Uterus (tissue), 4 donors: ENCODE measurements around the gene TMEM204. TPM values are rescaled to one million over a fixed set of nuclear protein-coding genes. Genes with fewer than 3 reads are reported as not detected.

Experiments
- DNase-seq, 2 donors: peaks; one replicate each; pipeline ENCODE4 v3.0.0-alpha.2; 2019 to 2020
- H3K27ac ChIP-seq, 2 donors: fragments of 200-600 bp; sonication (generic); 1 replicate in 1 of 2; 2 replicates in 1 of 2; pipeline ENCODE4 v1.5.1; 2016 to 2018
- H3K27me3 ChIP-seq, 2 donors: fragments of 200-600 bp; sonication (generic); one replicate each; pipeline ENCODE4 v1.5.1; 2018 to 2019; ENCODE audit warnings: control low read depth in 1 of 2
- H3K36me3 ChIP-seq, 2 donors: fragments of 200-600 bp; sonication (generic); one replicate each; pipeline ENCODE4 v1.5.1; 2019; ENCODE audit warnings: control low read depth in 1 of 2
- H3K4me1 ChIP-seq, 2 donors: fragments of 200-600 bp; sonication (generic); one replicate each; pipeline ENCODE4 v1.5.1; 2018 to 2019; ENCODE audit warnings: control low read depth in 1 of 2
- H3K4me3 ChIP-seq, 2 donors: fragments of 200-600 bp; sonication (generic); 1 replicate in 1 of 2; 2 replicates in 1 of 2; pipeline ENCODE4 v1.5.1; 2018 to 2019; ENCODE audit warnings: mild to moderate bottlenecking in 1 of 2
- H3K9me3 ChIP-seq, 2 donors: fragments of 200-600 bp; sonication (generic); one replicate each; pipeline ENCODE4 v1.5.1; 2019; ENCODE audit warnings: control low read depth in 1 of 2
- CTCF ChIP-seq, 4 experiments: fragments of 200-600 bp in 2 of 4; fragments of 450-650 bp in 2 of 4; sonication (generic) in 2 of 4; IDR thresholded peaks; one replicate each; pipeline ENCODE4 v1.5.1; 2016 to 2019; ENCODE audit warnings: antibody characterized with exemption in 4 of 4, mild to moderate bottlenecking in 2 of 4, moderate library complexity in 1 of 4
- POLR2A ChIP-seq, 2 donors: fragments of 450-650 bp; IDR thresholded peaks; one replicate each; pipeline ENCODE4 v1.6.1; 2016; ENCODE audit warnings: antibody characterized with exemption in 2 of 2, mild to moderate bottlenecking in 1 of 2, moderate library complexity in 1 of 2
- intact Hi-C: fragments of 100-400 bp; cut with DNase I; formaldehyde crosslinking; loops from one replicate; pipeline ENCODE4 v1.15.1; 2023; ENCODE audit warnings: low total_unique reads
- total RNA-seq, 4 donors: library from RNA; depleted of rRNA in 3 of 4; stranded (reverse); fragments of >200 nt in 3 of 4; gene quantifications; one replicate each; pipeline versions ENCODE4 v1.1.0 to v1.2.4, GENCODE V29; 2014 to 2023
- donor health status: DM: yes; HTN: yes; CAD: no.

Gene TMEM204
- total RNA-seq, 4 donors from 2014 or later, result 24.8 to 45.3 (median 39.3) TPM

- no peaks in the 10 kb centered on the region for H3K36me3 ChIP-seq
- H3K27ac ChIP-seq, result no peak overlapping the region
- TF ChIP-seq POLR2A (IDR thresholded peaks at IDR 0.05) (no peak), CTCF (IDR thresholded peaks at IDR 0.05) (no peak)
- no peaks in the 10 kb centered on the region for H3K4me1 ChIP-seq
- no peak for DNase-seq
- H3K9me3 ChIP-seq, result no peaks in the 10 kb centered on the region
- no peak overlapping the region for H3K4me3 ChIP-seq
- H3K27me3 ChIP-seq, result no peaks in the 10 kb centered on the region
- intact Hi-C loops, result no loop called here
These were observed 42.1 kb downstream of the TMEM204 start for GRCh38 chr16:1575578-1575977.

- Histone ChIP-seq H3K4me1 (no peaks in the 10 kb centered on the region), H3K27ac (no peak overlapping the region), H3K36me3 (no peaks in the 10 kb centered on the region), H3K9me3 (no peaks in the 10 kb centered on the region), H3K4me3 (no peak overlapping the region), H3K27me3 (no peaks in the 10 kb centered on the region)
- DNase-seq, result no peak
- intact Hi-C loops, result no loop called here
- TF ChIP-seq POLR2A (IDR thresholded peaks at IDR 0.05) (no peak), CTCF (IDR thresholded peaks at IDR 0.05) (no peak)
These were observed 45.7 kb downstream of the TMEM204 start for GRCh38 chr16:1579214-1579613.

GRCh38 chr16:1580256-1580655 is 46.8 kb downstream of the TMEM204 start:
- TF ChIP-seq CTCF (IDR thresholded peaks at IDR 0.05) (no peak), POLR2A (IDR thresholded peaks at IDR 0.05) (no peak)
- Histone ChIP-seq H3K27me3 (no peaks in the 10 kb centered on the region), H3K4me1 (no peaks in the 10 kb centered on the region), H3K36me3 (no peaks in the 10 kb centered on the region), H3K4me3 (no peak overlapping the region), H3K9me3 (no peaks in the 10 kb centered on the region), H3K27ac (no peak overlapping the region)
- no peak for DNase-seq
- intact Hi-C loops, result no loop called here

- Histone ChIP-seq H3K9me3 (no peaks in the 10 kb centered on the region), H3K4me1 (no peaks in the 10 kb centered on the region), H3K36me3 (no peaks in the 10 kb centered on the region), H3K27ac (no peak overlapping the region), H3K27me3 (no peaks in the 10 kb centered on the region), H3K4me3 (no peak overlapping the region)
- intact Hi-C loops, result no loop called here
- no peak for TF ChIP-seq CTCF (IDR thresholded peaks at IDR 0.05)
- no peak for TF ChIP-seq POLR2A (IDR thresholded peaks at IDR 0.05)
- no peak for DNase-seq
These were observed 47.5 kb downstream of the TMEM204 start for GRCh38 chr16:1580956-1581355.

- TF ChIP-seq POLR2A (IDR thresholded peaks at IDR 0.05) (no peak), CTCF (IDR thresholded peaks at IDR 0.05) (no peak)
These were observed 48.3 kb downstream of the TMEM204 start for GRCh38 chr16:1581804-1582203.

More at GRCh38 chr16:1581804-1582203, 48.3 kb downstream of the TMEM204 start:
- H3K4me1 ChIP-seq, result no peaks in the 10 kb centered on the region
- H3K4me3 ChIP-seq, result no peak overlapping the region
- H3K27ac ChIP-seq, result no peak overlapping the region
- no peaks in the 10 kb centered on the region for H3K27me3 ChIP-seq
- DNase-seq, result no peak
- H3K36me3 ChIP-seq, result no peaks in the 10 kb centered on the region
- intact Hi-C loops, result no loop called here
- H3K9me3 ChIP-seq, result no peaks in the 10 kb centered on the region
